AG09309 (cell line): ENCODE measurements around the gene FKTN.
"Not testable (repeated sequence)": the region's sequence is repeated elsewhere in the genome, so short reads cannot be mapped to it uniquely, and the experiment has no call there.

Source experiments
- DNase-seq: peaks from one replicate; pipeline ENCODE4 v3.0.0-alpha.2; 2010; ENCODE audit warnings: low read depth
- H3K4me3 ChIP-seq: 2 replicates; pipeline ENCODE4 v1.5.1; 2011; ENCODE audit warnings: mild to moderate bottlenecking, low read depth, low read length, moderate library complexity; ENCODE audit not compliant: control insufficient read depth
- TF ChIP-seq, protein P1 (sequence below): IDR thresholded peaks from 2 replicates; pipeline ENCODE4 v1.5.1; 2011; ENCODE audit warnings: mild to moderate bottlenecking, low read depth, low read length, inconsistent platforms; ENCODE audit not compliant: insufficient read depth, control insufficient read depth; ENCODE audit errors: missing control alignments

The FKTN gene

DNA sequence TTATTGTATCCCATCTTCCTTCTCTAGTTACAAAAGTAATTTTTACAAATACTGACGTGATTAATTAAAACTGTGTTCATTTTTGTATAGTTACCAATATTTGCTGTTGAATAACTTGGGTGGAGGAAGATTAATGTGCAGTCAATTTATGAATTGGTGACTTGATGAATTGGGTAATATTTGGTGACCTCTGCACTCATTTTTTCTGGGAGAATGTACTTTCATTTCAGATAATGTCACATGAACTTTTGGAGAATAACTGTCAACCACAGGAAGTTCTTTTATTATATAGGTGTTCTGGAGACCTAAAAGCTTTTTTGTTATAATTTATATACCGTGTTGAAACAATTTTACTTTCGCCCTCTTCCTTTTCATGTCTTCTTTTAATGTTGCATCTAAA lies 26.4 kb upstream of the FKTN start:
- no peak for DNase-seq
- no peak overlapping the region for H3K4me3 ChIP-seq
- TF ChIP-seq, protein P1, sequence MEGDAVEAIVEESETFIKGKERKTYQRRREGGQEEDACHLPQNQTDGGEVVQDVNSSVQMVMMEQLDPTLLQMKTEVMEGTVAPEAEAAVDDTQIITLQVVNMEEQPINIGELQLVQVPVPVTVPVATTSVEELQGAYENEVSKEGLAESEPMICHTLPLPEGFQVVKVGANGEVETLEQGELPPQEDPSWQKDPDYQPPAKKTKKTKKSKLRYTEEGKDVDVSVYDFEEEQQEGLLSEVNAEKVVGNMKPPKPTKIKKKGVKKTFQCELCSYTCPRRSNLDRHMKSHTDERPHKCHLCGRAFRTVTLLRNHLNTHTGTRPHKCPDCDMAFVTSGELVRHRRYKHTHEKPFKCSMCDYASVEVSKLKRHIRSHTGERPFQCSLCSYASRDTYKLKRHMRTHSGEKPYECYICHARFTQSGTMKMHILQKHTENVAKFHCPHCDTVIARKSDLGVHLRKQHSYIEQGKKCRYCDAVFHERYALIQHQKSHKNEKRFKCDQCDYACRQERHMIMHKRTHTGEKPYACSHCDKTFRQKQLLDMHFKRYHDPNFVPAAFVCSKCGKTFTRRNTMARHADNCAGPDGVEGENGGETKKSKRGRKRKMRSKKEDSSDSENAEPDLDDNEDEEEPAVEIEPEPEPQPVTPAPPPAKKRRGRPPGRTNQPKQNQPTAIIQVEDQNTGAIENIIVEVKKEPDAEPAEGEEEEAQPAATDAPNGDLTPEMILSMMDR: no peak

DNA sequence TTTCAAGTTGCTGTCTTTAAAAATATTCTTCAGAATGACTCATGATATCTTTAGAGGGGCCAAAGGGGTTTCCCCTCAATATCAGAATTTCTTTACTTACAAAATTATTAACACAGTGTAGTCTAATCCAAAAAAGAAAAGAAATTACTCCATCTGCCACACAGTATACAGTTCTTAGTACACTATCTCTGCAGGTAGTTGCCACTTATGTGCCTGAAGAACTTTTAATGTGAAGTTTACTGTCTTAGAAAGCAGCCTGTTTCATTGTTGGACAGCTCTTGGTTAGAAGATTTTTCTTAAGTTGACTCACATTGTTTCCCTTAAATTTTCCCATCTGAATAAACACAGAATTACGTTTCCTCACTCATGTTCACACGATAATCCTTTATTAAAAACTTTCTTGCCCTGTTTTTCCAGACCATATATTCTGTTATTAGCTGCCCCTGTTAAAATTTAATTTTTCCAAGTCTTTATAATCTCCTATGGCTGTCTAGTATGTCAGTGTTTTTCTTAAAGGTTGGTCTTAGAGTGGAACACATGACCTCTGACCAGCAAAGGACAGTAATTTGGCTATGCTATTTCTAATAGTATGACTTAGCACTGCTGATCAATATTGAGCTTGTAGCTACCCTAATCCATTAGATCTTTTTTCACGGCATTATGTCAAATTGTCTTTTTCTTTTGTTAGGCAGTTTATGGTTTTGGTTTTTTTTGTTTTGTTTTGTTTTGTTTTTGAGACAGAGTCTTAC lies 21.8 kb upstream of the FKTN start:
- TF ChIP-seq, protein P1: no peak
- H3K4me3 ChIP-seq: no peak overlapping the region
- peak; percentile 8 for DNase-seq

DNA sequence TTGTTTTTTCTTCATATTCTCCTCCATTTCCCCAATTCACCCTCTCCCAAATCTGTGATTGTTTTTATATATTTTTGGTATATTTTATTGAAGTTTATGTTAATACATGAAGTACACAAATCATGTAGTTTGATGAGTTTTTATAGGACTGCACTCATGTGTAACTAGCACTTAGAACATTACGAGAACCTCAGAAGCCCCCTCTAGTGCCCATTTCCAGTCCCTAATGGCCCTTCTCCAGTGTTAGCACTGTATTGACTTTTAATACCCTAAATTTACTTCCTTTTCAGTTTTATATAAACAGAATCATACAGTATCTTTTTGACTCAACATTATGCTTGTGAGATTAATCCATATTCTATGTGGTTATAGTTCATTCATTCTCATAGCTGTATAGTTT lies 18.5 kb upstream of the FKTN start:
- TF ChIP-seq, protein P1: no peak
- H3K4me3 ChIP-seq: no peak overlapping the region
- no peak for DNase-seq

DNA sequence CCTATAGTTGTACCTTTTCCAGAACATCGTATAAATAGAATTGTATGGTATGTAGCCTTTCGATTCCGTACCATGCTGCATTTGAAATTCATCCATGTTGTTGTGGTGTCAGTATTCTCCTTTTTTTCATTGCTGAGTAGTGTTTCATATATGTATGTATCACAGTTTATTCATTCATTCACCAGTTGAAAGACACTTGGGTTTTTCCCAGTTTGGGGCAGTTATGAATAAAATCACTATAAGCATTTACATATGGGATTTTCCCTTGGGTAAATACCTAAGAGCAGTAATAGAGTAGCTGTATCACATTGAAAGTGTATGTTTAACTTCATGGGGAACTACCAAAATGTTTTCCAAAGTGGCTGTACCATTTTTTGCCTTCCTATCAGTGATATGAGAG lies 16.1 kb upstream of the FKTN start:
- H3K4me3 ChIP-seq: no peak overlapping the region
- TF ChIP-seq, protein P1: no peak
- no peak for DNase-seq

DNA sequence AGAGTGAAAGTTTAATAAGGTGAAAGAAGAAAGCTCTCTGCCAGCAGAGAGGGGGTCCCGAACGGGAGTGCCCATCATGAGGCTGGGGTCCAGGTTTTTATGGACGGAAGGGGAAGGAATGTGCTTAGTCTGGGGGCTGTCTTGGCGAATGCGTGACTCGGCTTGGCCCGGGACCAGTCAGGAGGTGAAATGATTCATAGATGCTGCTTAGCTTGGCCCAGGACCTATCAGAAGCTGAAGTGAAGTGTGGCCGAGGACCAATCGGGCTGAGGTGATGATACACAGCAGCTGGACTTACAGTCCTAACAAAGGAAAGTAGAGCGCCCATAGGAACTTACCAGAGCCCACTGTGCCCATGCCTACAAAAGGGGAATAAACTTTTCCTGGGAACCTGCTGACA lies 3.9 kb upstream of the FKTN start:
- no peak overlapping the region for H3K4me3 ChIP-seq
- DNase-seq: no peak

DNA sequence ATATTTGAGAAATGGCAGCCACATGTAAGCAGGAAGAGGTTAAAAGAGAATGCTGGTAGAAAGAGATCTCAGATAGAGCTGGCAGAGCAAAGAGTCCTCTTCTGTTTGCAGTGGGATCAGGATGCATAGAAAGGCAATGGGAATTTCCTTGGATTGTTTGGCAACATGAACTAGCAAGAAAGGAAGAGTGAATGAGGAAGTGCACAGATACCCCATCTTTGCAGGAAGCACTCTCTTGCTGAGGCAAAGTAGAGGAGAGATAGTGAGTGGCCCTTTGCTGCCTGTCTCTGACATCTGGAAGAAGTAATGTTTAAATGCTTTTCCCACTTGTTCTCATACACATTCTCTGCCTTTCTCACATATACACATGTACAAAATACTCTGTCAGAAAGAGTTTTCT lies 14.5 kb downstream of the FKTN start:
- no peak for DNase-seq
- no peak overlapping the region for H3K4me3 ChIP-seq
- TF ChIP-seq, protein P1: no peak

More for the DNA sequence above, 3.9 kb upstream of the FKTN start:
- TF ChIP-seq, protein P1: no peak

DNA sequence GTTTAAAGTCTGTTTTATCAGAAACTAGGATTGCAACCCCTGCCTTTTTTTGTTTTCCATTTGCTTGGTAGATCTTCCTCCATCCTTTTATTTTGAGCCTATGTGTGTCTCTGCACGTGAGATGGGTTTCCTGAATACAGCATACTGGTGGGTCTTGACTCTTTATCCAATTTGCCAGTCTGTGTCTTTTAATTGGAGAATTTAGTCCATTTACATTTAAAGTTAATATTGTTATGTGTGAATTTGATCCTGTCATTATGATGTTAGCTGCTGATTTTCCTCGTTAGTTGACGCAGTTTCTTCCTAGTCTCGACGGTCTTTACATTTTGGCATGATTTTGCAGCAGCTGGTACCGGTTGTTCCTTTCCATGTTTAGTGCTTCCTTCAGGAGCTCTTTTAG lies 22.0 kb downstream of the FKTN start:
- not testable (repeated sequence) for H3K4me3 ChIP-seq, DNase-seq

DNA sequence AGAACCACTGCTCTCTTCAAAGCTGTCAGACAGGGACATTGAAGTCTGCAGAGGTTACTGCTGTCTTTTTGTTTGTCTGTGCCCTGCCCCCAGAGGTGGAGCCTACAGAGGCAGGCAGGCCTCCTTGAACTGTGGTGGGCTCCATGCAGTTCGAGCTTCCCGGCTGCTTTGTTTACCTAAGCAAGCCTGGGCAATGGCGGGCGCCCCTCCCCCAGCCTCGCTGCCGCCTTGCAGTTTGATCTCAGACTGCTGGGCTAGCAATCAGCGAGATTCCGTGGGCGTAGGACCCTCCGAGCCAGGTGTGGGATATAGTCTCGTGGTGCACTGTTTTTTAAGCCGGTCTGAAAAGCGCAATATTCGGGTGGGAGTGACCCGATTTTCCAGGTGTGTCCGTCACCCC lies 23.6 kb downstream of the FKTN start:
- H3K4me3 ChIP-seq, DNase-seq: not testable (repeated sequence)
